ENCODE data around the gene BICDL1.
"Not testable (repeated sequence)": the region's sequence is repeated elsewhere in the genome, so short reads cannot be mapped to it uniquely, and the experiment has no call there.

The BICDL1 gene

DNA sequence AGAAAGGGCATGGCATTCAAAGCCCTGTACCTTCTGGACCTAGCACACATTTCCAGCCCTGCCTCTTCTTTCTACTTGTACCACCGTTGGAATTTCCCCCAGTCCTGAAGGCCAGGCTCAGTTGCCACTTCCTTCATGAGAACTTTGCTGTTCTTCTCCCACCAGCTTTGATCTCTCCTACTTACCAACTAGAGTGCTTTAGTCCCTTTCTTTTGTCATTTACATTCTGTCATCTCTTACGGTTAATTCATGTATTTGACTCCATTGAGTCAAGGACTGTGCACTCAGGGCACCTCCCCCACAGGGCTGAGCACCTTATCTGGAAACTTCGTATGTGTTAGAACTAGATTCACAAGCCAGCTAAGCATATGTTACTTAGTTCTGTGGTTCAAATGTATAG lies 26.3 kb downstream of the BICDL1 start:
- no peak for TF ChIP-seq ZNF274 (IDR thresholded peaks at IDR 0.05; ENCODE audit: low read depth, low read length)
- H3K4me3 ChIP-seq (ENCODE audit: low read length): no peak overlapping the region

DNA sequence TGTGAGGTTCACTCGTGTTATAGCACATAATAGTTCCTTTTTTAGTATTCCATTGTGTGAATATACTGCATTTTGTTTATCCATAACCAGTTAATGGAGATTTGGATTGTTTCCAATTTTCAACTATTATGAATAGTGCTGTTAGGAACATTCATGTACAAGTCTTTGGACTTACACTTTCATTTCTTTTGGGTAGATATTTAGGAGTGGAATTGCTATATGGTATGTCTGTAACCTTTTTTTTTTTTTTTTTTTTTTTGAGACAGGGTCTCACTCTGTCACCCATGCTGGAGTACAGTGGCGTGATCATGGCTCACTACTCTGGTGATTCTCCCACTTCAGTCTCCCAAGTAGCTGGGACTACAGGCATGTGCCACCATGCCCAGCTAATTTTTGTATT lies 27.2 kb downstream of the BICDL1 start:
- not testable (repeated sequence) for H3K4me3 ChIP-seq (ENCODE audit: low read length)

DNA sequence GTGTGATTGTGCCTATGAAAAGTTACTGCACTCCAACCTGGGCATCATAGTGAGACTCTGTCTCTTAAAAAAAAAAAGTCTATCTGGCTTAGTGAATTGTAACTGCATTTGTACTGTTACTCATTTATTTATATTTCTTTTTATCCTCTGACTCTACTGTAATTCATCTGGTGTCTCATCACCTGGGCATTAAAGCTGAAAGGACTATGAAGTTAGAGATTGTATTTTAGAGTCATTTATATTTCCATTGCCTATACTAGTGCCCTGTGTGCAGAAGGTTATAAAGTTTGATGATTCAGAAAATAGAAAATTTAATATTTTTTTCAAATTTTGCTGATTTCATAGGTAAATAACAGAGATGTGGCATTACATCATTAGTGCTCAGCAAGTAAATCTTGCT lies 30.2 kb downstream of the BICDL1 start:
- H3K4me3 ChIP-seq (ENCODE audit: low read length): no peak overlapping the region
- TF ChIP-seq ZNF274 (IDR thresholded peaks at IDR 0.05; ENCODE audit: low read depth, low read length): no peak

- H3K4me3 ChIP-seq (ENCODE audit: low read length): no peak overlapping the region
- TF ChIP-seq ZNF274 (IDR thresholded peaks at IDR 0.05; ENCODE audit: low read depth, low read length): no peak
Observed at GRCh38 chr12:120019938-120020337, 30.9 kb downstream of the BICDL1 start.

DNA sequence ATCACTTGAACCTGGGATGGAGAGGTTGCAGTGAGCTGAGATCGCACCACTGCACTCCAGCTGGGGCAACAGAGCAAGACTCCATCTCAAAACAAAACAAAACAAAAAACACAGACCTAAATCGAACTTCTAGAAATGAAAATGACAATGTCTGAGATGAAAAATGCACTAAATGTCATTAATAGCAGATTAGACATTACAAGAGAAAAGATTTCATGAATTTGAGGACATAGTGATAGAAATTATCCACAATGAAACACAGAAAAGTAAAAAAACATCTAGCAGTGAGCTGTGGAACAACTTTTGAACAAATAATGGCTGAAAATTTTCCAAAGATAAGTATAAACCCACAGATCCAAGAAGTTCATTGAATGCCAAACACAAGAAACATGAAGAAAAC lies 35.2 kb downstream of the BICDL1 start:
- H3K4me3 ChIP-seq (ENCODE audit: low read length): no peak overlapping the region
- TF ChIP-seq ZNF274 (IDR thresholded peaks at IDR 0.05; ENCODE audit: low read depth, low read length): no peak

- no peak for TF ChIP-seq ZNF274 (IDR thresholded peaks at IDR 0.05; ENCODE audit: low read depth, low read length)
- no peak overlapping the region for H3K4me3 ChIP-seq (ENCODE audit: low read length)
Observed at GRCh38 chr12:120025640-120026039, 36.6 kb downstream of the BICDL1 start.

DNA sequence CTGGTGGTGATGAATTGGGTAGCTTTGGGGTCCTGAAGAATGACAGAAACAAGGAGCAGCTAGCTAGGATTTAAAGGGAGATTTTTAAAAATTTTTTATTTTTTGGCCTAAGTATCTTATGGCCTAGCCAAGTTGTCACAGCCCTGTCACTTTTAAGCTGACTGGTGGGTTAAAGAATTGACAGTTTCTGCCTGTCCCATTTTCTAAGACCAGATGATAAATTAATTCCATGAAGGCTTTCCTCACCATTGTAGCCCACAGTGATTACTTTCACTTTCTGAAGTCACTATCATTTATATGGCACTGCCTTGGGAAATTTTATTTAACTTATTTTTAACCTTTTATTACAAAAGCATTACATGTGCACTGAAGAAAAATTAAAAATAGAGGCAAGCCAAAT lies 43.2 kb downstream of the BICDL1 start:
- no peak overlapping the region for H3K4me3 ChIP-seq (ENCODE audit: low read length)
- no peak for TF ChIP-seq ZNF274 (IDR thresholded peaks at IDR 0.05; ENCODE audit: low read depth, low read length)

- TF ChIP-seq ZNF274 (IDR thresholded peaks at IDR 0.05; ENCODE audit: low read depth, low read length): no peak
- H3K4me3 ChIP-seq (ENCODE audit: low read length): no peak overlapping the region
Observed at GRCh38 chr12:120037851-120038250, 48.8 kb downstream of the BICDL1 start.

DNA sequence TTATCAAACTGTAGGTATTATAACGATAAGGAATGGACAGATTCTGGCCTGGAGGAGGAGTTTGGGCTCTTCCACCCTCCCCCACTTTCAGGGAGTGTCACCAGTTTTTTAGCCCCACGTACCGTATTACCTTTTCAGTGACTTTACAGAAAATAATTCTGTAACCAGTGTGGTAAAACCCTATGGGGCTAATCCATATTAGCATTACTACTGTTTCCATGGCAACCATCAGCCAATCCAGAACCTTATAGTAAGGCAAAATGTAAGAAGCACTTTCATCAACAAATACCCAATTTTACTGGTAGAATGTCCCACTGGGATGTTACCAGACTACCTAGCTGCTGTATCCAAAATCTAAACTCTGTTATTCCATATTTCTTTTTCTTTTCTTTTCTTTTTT lies 50.7 kb downstream of the BICDL1 start:
- no peak for TF ChIP-seq ZNF274 (IDR thresholded peaks at IDR 0.05; ENCODE audit: low read depth, low read length)
- no peak overlapping the region for H3K4me3 ChIP-seq (ENCODE audit: low read length)

- H3K4me3 ChIP-seq (ENCODE audit: low read length): no peak overlapping the region
- TF ChIP-seq ZNF274 (IDR thresholded peaks at IDR 0.05; ENCODE audit: low read depth, low read length): no peak
Observed at GRCh38 chr12:120041386-120042231, 52.6 kb downstream of the BICDL1 start.

DNA sequence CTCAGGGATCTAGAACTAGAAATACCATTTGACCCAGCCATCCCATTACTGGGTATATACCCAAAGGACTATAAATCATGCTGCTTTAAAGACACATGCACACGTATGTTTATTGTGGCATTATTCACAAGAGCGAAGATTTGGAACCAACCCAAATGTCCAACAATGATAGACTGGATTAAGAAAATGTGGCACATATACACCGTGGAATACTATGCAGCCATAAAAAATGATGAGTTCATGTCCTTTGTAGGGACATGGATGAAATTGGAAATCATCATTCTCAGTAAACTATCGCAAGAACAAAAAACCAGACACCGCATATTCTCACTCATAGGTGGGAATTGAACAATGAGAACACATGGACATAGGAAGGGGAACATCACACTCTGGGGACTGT lies 56.3 kb downstream of the BICDL1 start:
- H3K4me3 ChIP-seq (ENCODE audit: low read length): not testable (repeated sequence)

DNA sequence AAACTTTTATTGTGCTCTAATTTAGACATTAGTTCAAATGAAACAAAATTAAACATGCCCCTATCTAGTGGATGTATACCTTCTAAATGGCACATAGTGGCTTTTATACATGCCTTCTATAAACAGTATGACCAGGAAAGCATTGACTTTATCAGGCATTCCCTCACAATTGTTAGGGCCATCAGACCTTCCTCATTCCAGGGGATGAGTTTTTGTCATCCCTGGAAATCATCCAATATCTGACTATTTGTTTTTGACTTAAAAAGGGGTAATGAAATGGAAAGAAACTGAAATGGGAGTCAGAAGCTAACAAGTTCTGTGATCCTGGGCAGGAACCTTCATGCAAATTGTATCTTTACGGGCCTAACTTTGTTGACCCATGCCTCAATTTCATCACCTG lies 58.0 kb downstream of the BICDL1 start:
- no peak for TF ChIP-seq ZNF274 (IDR thresholded peaks at IDR 0.05; ENCODE audit: low read depth, low read length)
- no peak overlapping the region for H3K4me3 ChIP-seq (ENCODE audit: low read length)

GRCh38 chr12:120048263-120048662 lies 59.2 kb downstream of the BICDL1 start:
- no peak for TF ChIP-seq ZNF274 (IDR thresholded peaks at IDR 0.05; ENCODE audit: low read depth, low read length)
- no peak overlapping the region for H3K4me3 ChIP-seq (ENCODE audit: low read length)

- H3K4me3 ChIP-seq (ENCODE audit: low read length): no peak overlapping the region
- TF ChIP-seq ZNF274 (IDR thresholded peaks at IDR 0.05; ENCODE audit: low read depth, low read length): no peak
Observed at GRCh38 chr12:120049426-120049825, 60.4 kb downstream of the BICDL1 start.

GRCh38 chr12:120051535-120051934 lies 62.5 kb downstream of the BICDL1 start:
- no peak overlapping the region for H3K4me3 ChIP-seq (ENCODE audit: low read length)
- TF ChIP-seq ZNF274 (IDR thresholded peaks at IDR 0.05; ENCODE audit: low read depth, low read length): no peak

DNA sequence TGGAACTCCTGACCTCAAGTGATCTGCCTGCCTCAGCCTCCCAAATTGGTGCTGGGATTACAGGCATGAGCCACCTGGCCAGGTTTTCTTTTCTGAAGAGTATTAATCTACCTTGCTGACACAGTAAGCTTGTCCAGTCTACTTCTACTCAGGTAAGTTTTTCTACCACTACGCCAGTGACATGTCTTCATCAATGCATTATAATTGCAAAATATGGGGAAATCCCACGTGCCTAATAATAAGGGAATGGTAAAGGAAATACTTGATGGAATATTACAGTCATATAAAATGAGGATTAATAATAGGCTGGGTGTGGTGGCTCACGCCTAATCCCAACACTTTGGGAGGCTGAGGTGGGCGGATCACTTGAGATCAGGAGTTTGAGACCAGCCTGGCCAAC lies 65.3 kb downstream of the BICDL1 start:
- TF ChIP-seq ZNF274 (IDR thresholded peaks at IDR 0.05; ENCODE audit: low read depth, low read length): no peak
- H3K4me3 ChIP-seq (ENCODE audit: low read length): no peak overlapping the region
